HK-2 (cell line): Measurements from ENCODE around the gene CNTNAP2.

Experiments used
- DNase-seq: peaks from one replicate; pipeline ENCODE4 v3.0.0-alpha.2; 2018; ENCODE audit not compliant: unreplicated experiment

The CNTNAP2 gene

GRCh38 chr7:146417176-146417575, 300.6 kb downstream of the CNTNAP2 start:
- no peak for DNase-seq

- DNase-seq: no peak
Measured at GRCh38 chr7:146423446-146423845, 306.8 kb downstream of the CNTNAP2 start.

- DNase-seq: no peak
Measured at GRCh38 chr7:146424084-146424483, 307.5 kb downstream of the CNTNAP2 start.

GRCh38 chr7:146433501-146433900, 316.9 kb downstream of the CNTNAP2 start:
- no peak for DNase-seq

- no peak for DNase-seq
Measured at GRCh38 chr7:146443102-146443501, 326.5 kb downstream of the CNTNAP2 start.

GRCh38 chr7:146449625-146450024, 333.0 kb downstream of the CNTNAP2 start:
- no peak for DNase-seq

GRCh38 chr7:146455091-146455655, 338.6 kb downstream of the CNTNAP2 start:
- no peak for DNase-seq

GRCh38 chr7:146479040-146479439, 362.4 kb downstream of the CNTNAP2 start:
- DNase-seq: no peak

GRCh38 chr7:146486519-146486918, 369.9 kb downstream of the CNTNAP2 start:
- DNase-seq: no peak

- DNase-seq: no peak
Measured at GRCh38 chr7:146492017-146492416, 375.4 kb downstream of the CNTNAP2 start.

GRCh38 chr7:146494952-146495596, 378.5 kb downstream of the CNTNAP2 start:
- no peak for DNase-seq

- DNase-seq: no peak
Measured at GRCh38 chr7:146496657-146497056, 380.1 kb downstream of the CNTNAP2 start.

- no peak for DNase-seq
Measured at GRCh38 chr7:146499970-146500369, 383.4 kb downstream of the CNTNAP2 start.

- no peak for DNase-seq
Measured at GRCh38 chr7:146503844-146504243, 387.2 kb downstream of the CNTNAP2 start.

GRCh38 chr7:146510088-146510680, 393.6 kb downstream of the CNTNAP2 start:
- DNase-seq: no peak

- no peak for DNase-seq
Measured at GRCh38 chr7:146514304-146514703, 397.7 kb downstream of the CNTNAP2 start.

GRCh38 chr7:146528581-146528980, 412.0 kb downstream of the CNTNAP2 start:
- DNase-seq: no peak

GRCh38 chr7:146539836-146540235, 423.2 kb downstream of the CNTNAP2 start:
- DNase-seq: no peak

GRCh38 chr7:146542101-146542500, 425.5 kb downstream of the CNTNAP2 start:
- no peak for DNase-seq

- no peak for DNase-seq
Measured at GRCh38 chr7:146544748-146545147, 428.1 kb downstream of the CNTNAP2 start.

GRCh38 chr7:146548816-146549215, 432.2 kb downstream of the CNTNAP2 start:
- no peak for DNase-seq

- DNase-seq: no peak
Measured at GRCh38 chr7:146554556-146554955, 438.0 kb downstream of the CNTNAP2 start.

- DNase-seq: no peak
Measured at GRCh38 chr7:146557971-146558469, 441.4 kb downstream of the CNTNAP2 start.
